ENCODE data around the gene MMD.

Gene MMD

GRCh38 chr17:55344514-55344997, 77.1 kb downstream of the MMD start:
- DNase-seq: peak; percentile 24

- DNase-seq: no peak
These were observed 77.6 kb downstream of the MMD start for GRCh38 chr17:55343900-55344513.

DNA sequence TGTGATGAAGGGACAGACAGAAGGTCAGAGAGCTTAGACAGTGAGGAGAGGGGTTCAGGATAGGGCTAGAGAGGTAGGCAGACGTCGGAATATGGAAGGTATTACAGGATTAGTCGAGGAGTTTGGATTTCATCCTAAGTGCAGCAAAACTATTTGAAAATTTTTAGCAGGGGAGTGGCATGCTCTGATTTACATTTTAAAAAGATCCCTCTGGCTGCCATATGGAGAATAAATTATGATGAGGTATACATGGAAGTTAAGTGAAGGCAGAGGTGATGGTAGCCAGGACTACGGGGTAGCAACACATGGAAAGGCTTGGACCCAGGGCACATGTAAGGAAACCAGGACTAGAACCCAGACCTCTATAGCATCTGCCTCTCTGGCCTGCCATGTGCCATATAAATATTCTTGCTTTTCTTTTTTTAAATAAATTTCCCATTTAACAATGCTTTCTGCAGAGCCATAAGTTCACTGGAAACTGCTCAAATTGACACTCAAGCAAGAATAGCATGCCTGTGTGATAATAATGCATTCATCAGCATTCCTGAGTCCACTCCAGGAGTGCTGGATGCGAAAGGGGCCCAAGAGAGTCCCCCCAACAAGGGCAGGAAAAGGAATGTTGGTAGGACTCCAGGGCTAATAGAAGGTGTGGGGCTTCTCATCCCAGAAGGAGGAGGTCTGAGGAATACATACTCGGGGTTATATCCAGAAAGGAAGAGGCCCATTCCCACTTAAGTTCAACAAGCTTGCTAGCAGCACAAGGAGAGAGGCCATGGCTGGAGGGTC, 78.6 kb downstream of the MMD start:
- no peak for DNase-seq

Data from stimulated activated CD4-positive, alpha-beta T cell treated with anti-CD3 and anti-CD28 coated beads, Interleukin-15, amount 100 ng/mL, for 24 hours (primary cell).